Trophoblast cell (in vitro differentiated cells and primary cell): ENCODE results near the gene TH.

Experiments
- DNase-seq, 2 donors: peaks; one replicate each; pipeline ENCODE4 v3.0.0-alpha.2; 2016
- H2AFZ ChIP-seq: 2 replicates; pipeline ENCODE4 v1.6.1; 2013; ENCODE audit warnings: low read length, moderate library complexity, mild to moderate bottlenecking; ENCODE audit not compliant: insufficient read depth, poor library complexity
- H2AK5ac ChIP-seq: 2 replicates; pipeline ENCODE4 v1.6.1; 2013; ENCODE audit warnings: mild to moderate bottlenecking, low read length
- H2BK120ac ChIP-seq: 2 replicates; pipeline ENCODE4 v1.6.1; 2013; ENCODE audit warnings: low read length, mild to moderate bottlenecking, moderate library complexity; ENCODE audit not compliant: insufficient read depth, poor library complexity
- H2BK12ac ChIP-seq: 2 replicates; pipeline ENCODE4 v1.6.1; 2013; ENCODE audit warnings: mild to moderate bottlenecking, low read length, moderate library complexity
- H2BK5ac ChIP-seq: 2 replicates; pipeline ENCODE4 v1.6.1; 2013; ENCODE audit warnings: low read length, low read depth, moderate library complexity, mild to moderate bottlenecking; ENCODE audit not compliant: poor library complexity
- H3K14ac ChIP-seq: 2 replicates; pipeline ENCODE4 v1.6.1; 2013; ENCODE audit warnings: mild to moderate bottlenecking, low read length
- H3K18ac ChIP-seq: 2 replicates; pipeline ENCODE4 v1.6.1; 2013; ENCODE audit warnings: mild to moderate bottlenecking, low read length
- H3K23ac ChIP-seq: 2 replicates; pipeline ENCODE4 v1.6.1; 2013; ENCODE audit warnings: low read length
- H3K27ac ChIP-seq: 2 replicates; pipeline ENCODE4 v1.5.1; 2013; ENCODE audit warnings: low read depth, mild to moderate bottlenecking, inconsistent platforms, low read length, moderate library complexity
- H3K27me3 ChIP-seq: 2 replicates; pipeline ENCODE4 v1.6.1; 2013; ENCODE audit warnings: inconsistent platforms, mild to moderate bottlenecking, low read length, moderate library complexity; ENCODE audit not compliant: insufficient read depth
- H3K36me3 ChIP-seq, 2 experiments: 1 replicate in 1 of 2; 2 replicates in 1 of 2; pipeline ENCODE4 v1.6.1; 2013; ENCODE audit warnings: low read length in 2 of 2, mild to moderate bottlenecking in 2 of 2, moderate library complexity in 1 of 2; ENCODE audit not compliant: insufficient read depth in 2 of 2, control insufficient read depth in 1 of 2
- H3K4ac ChIP-seq: 2 replicates; pipeline ENCODE4 v1.6.1; 2013; ENCODE audit warnings: low read depth, mild to moderate bottlenecking, low read length, moderate library complexity
- H3K4me1 ChIP-seq, 2 experiments: 1 replicate in 1 of 2; 2 replicates in 1 of 2; pipeline ENCODE4 v1.6.1; 2013; ENCODE audit warnings: low read length in 2 of 2, mild to moderate bottlenecking in 2 of 2, moderate library complexity in 1 of 2; ENCODE audit not compliant: insufficient read depth in 2 of 2, control insufficient read depth in 1 of 2
- H3K4me2 ChIP-seq: 2 replicates; pipeline ENCODE4 v1.6.1; 2013; ENCODE audit warnings: inconsistent platforms, mild to moderate bottlenecking, low read length, moderate library complexity
- H3K4me3 ChIP-seq: 2 replicates; pipeline ENCODE4 v1.5.1; 2013; ENCODE audit warnings: mild to moderate bottlenecking, low read depth, low read length, inconsistent platforms
- H3K79me1 ChIP-seq: one replicate; pipeline ENCODE4 v1.6.1; 2013; ENCODE audit warnings: low read length
- H3K79me2 ChIP-seq: 2 replicates; pipeline ENCODE4 v1.6.1; 2013; ENCODE audit warnings: low read length, mild to moderate bottlenecking; ENCODE audit not compliant: control insufficient read depth, insufficient read depth, poor library complexity
- H3K9ac ChIP-seq: 2 replicates; pipeline ENCODE4 v1.6.1; 2013; ENCODE audit warnings: mild to moderate bottlenecking, low read length
- H3K9me3 ChIP-seq: 2 replicates; pipeline ENCODE4 v1.6.1; 2013; ENCODE audit warnings: low read depth, mild to moderate bottlenecking, control low read depth, inconsistent platforms, low read length; ENCODE audit not compliant: insufficient read depth
- H4K12ac ChIP-seq: 2 replicates; pipeline ENCODE4 v1.6.1; 2013; ENCODE audit warnings: low read depth, mild to moderate bottlenecking, low read length, moderate library complexity
- H4K8ac ChIP-seq: 2 replicates; pipeline ENCODE4 v1.6.1; 2013; ENCODE audit warnings: low read depth, mild to moderate bottlenecking, low read length, moderate library complexity
- H4K91ac ChIP-seq: one replicate; pipeline ENCODE4 v1.6.1; 2013; ENCODE audit warnings: low read depth, mild to moderate bottlenecking, low read length, moderate library complexity
- WGBS: extraction: QIAGEN DNeasy Blood & Tissue Kit; methylation state at CpG from one replicate; pipeline ENCODE4 v1.1.7; 2013; ENCODE audit warnings: missing lambda C conversion rate; ENCODE audit not compliant: insufficient read length, insufficient coverage; ENCODE audit errors: extremely low coverage; 5-methylcytosine and 5-hydroxymethylcytosine counted together

TH gene

GRCh38 chr11:2200536-2200935 is 28.9 kb upstream of the TH start:
- no peak overlapping the region for H3K4ac ChIP-seq
- no peak overlapping the region for H4K8ac ChIP-seq
- no peaks in the 10 kb centered on the region for H3K79me2 ChIP-seq
- peaks cover 21 to 24% of the 10 kb centered on the region in 2 experiments for H3K4me1 ChIP-seq
- H2BK5ac ChIP-seq = no peak overlapping the region
- H2AK5ac ChIP-seq = peak overlapping the region; percentile 38
- no peak overlapping the region for H2BK12ac ChIP-seq
- no peak overlapping the region for H3K14ac ChIP-seq
- no peak overlapping the region for H4K91ac ChIP-seq
- no peaks in the 10 kb centered on the region for H3K9me3 ChIP-seq
- H2AFZ ChIP-seq = no peak overlapping the region
- H3K9ac ChIP-seq = no peak overlapping the region
- H3K79me1 ChIP-seq = peaks cover 2% of the 10 kb centered on the region
- DNase-seq = no peak
- no peaks in the 10 kb centered on the region for H3K36me3 ChIP-seq
- H3K27me3 ChIP-seq = no peaks in the 10 kb centered on the region
- H2BK120ac ChIP-seq = no peak overlapping the region
- H3K18ac ChIP-seq = no peak overlapping the region
- WGBS = no CpG with 5 or more reads among the region's 11 CpGs
- no peak overlapping the region for H3K4me3 ChIP-seq
- no peak overlapping the region for H3K4me2 ChIP-seq
- H3K23ac ChIP-seq = no peak overlapping the region
- H3K27ac ChIP-seq = no peak overlapping the region
- no peak overlapping the region for H4K12ac ChIP-seq

GRCh38 chr11:2199466-2200341 is 28.1 kb upstream of the TH start:
- Histone ChIP-seq H2BK5ac (no peak overlapping the region), H2AK5ac (no peak overlapping the region), H4K91ac (no peak overlapping the region), H3K27me3 (no peaks in the 10 kb centered on the region), H3K27ac (no peak overlapping the region), H3K4me3 (no peak overlapping the region), H3K79me1 (peaks cover 2% of the 10 kb centered on the region), H2AFZ (no peak overlapping the region), H3K14ac (no peak overlapping the region), H3K4me2 (no peak overlapping the region), H3K36me3 (no peaks in the 10 kb centered on the region), H4K8ac (no peak overlapping the region), H3K9me3 (no peaks in the 10 kb centered on the region), H3K23ac (no peak overlapping the region), H3K9ac (no peak overlapping the region), H3K4ac (no peak overlapping the region), H2BK12ac (no peak overlapping the region), H4K12ac (no peak overlapping the region), H3K79me2 (no peaks in the 10 kb centered on the region), H2BK120ac (no peak overlapping the region), H3K4me1 (peaks cover 18 to 20% of the 10 kb centered on the region in 2 experiments), H3K18ac (no peak overlapping the region)
- DNase-seq = no peak
- no CpG with 5 or more reads among the region's 22 CpGs for WGBS

- Histone ChIP-seq H3K36me3 (no peaks in the 10 kb centered on the region), H3K23ac (no peak overlapping the region), H3K79me1 (peaks cover 2% of the 10 kb centered on the region), H3K9ac (no peak overlapping the region), H3K27ac (no peak overlapping the region), H3K27me3 (no peaks in the 10 kb centered on the region), H3K79me2 (no peaks in the 10 kb centered on the region), H4K91ac (no peak overlapping the region), H2AFZ (no peak overlapping the region), H3K18ac (no peak overlapping the region), H3K14ac (no peak overlapping the region), H3K4me2 (no peak overlapping the region), H2BK5ac (no peak overlapping the region), H3K4me1 (peaks cover 13 to 17% of the 10 kb centered on the region in 2 experiments), H4K12ac (no peak overlapping the region), H3K4me3 (no peak overlapping the region), H4K8ac (no peak overlapping the region), H2BK12ac (no peak overlapping the region), H3K4ac (no peak overlapping the region), H2AK5ac (peak overlapping the region; percentile 5), H2BK120ac (no peak overlapping the region), H3K9me3 (no peaks in the 10 kb centered on the region)
- DNase-seq = peak; percentile 97 to 98
- no CpG with 5 or more reads among the region's 21 CpGs for WGBS
These were observed 27.2 kb upstream of the TH start for GRCh38 chr11:2198621-2199365.

- no peak overlapping the region for H3K4me3 ChIP-seq
- H2BK12ac ChIP-seq = no peak overlapping the region
- no peak overlapping the region for H3K18ac ChIP-seq
- H4K91ac ChIP-seq = no peak overlapping the region
- DNase-seq = peak in 1 of 2 donors; percentile 48
- H4K12ac ChIP-seq = no peak overlapping the region
- no peaks in the 10 kb centered on the region for H3K79me2 ChIP-seq
- no peak overlapping the region for H2BK120ac ChIP-seq
- H3K27me3 ChIP-seq = no peaks in the 10 kb centered on the region
- no peak overlapping the region for H3K14ac ChIP-seq
- no peak overlapping the region for H3K9ac ChIP-seq
- WGBS = no CpG with 5 or more reads among the region's 28 CpGs
- H3K4me1 ChIP-seq = peaks cover 10 to 12% of the 10 kb centered on the region in 2 experiments
- no peak overlapping the region for H3K27ac ChIP-seq
- H3K4ac ChIP-seq = no peak overlapping the region
- H3K79me1 ChIP-seq = peaks cover 2% of the 10 kb centered on the region
- H2AFZ ChIP-seq = no peak overlapping the region
- H4K8ac ChIP-seq = no peak overlapping the region
- H3K36me3 ChIP-seq = no peaks in the 10 kb centered on the region
- H3K23ac ChIP-seq = no peak overlapping the region
- no peak overlapping the region for H2BK5ac ChIP-seq
- H3K9me3 ChIP-seq = no peaks in the 10 kb centered on the region
- H3K4me2 ChIP-seq = no peak overlapping the region
- H2AK5ac ChIP-seq = no peak overlapping the region
These were observed 26.3 kb upstream of the TH start for GRCh38 chr11:2197771-2198520.
